H7 (cell line): Measurements from ENCODE around the gene BHLHE23. TPM values are rescaled to one million over a fixed set of nuclear protein-coding genes. Genes with fewer than 3 reads are reported as not detected.
"Not testable (repeated sequence)": the region's sequence is repeated elsewhere in the genome, so short reads cannot be mapped to it uniquely, and the experiment has no call there.

Experiments
- DNase-seq: peaks from one replicate; pipeline ENCODE4 v3.0.0; 2012
- H3K27me3 ChIP-seq: 2 replicates; pipeline ENCODE4 v1.6.0; 2011; ENCODE audit warnings: mild to moderate bottlenecking, low read length; ENCODE audit not compliant: control insufficient read depth, insufficient read depth
- H3K36me3 ChIP-seq: replicated peaks from 2 replicates; pipeline ENCODE4 v1.5.1; 2011; ENCODE audit warnings: low read length; ENCODE audit not compliant: control insufficient read depth, insufficient read depth
- H3K4me3 ChIP-seq: 2 replicates; pipeline ENCODE4 v1.5.1; 2011; ENCODE audit warnings: low read depth, mild to moderate bottlenecking, control low read depth, low read length, moderate library complexity; ENCODE audit not compliant: insufficient read depth
- total RNA-seq: library from RNA; depleted of rRNA; stranded (reverse); fragments of >200 nt; shearing (Covaris generic); gene quantifications from 2 replicates; pipeline ENCODE4 v1.2.3, GENCODE V29; 2014

The BHLHE23 gene
- total RNA-seq, 1 experiment from 2014 or later, result 2.1 TPM

- no peak for DNase-seq
- no peaks in the 10 kb centered on the region for H3K27me3 ChIP-seq
- H3K4me3 ChIP-seq, result no peak overlapping the region
- H3K36me3 ChIP-seq, result peaks cover 4% of the 10 kb centered on the region
These were observed 41.4 kb downstream of the BHLHE23 start for GRCh38 chr20:62965363-62965771.

DNA sequence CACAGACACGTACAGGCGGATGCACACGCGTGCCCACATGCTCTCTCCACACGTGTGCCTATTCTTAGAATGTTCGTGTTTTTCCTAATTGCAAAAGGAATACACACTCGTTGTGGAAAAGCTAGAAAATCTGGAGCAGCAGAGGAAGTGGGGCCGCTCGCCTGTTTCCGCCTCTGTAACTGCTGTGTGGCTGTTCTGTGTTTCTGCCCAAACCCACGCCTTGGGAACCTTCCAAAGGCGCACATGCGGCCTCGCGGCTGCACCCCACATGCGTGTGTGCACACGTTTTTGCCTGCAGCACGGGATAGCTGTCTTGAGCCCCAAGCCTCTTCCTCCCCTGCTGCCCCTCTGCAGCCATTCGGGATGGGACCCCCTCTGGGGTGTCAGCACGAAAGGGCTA lies 42.1 kb downstream of the BHLHE23 start:
- no peak for DNase-seq
- H3K4me3 ChIP-seq, result no peak overlapping the region

DNA sequence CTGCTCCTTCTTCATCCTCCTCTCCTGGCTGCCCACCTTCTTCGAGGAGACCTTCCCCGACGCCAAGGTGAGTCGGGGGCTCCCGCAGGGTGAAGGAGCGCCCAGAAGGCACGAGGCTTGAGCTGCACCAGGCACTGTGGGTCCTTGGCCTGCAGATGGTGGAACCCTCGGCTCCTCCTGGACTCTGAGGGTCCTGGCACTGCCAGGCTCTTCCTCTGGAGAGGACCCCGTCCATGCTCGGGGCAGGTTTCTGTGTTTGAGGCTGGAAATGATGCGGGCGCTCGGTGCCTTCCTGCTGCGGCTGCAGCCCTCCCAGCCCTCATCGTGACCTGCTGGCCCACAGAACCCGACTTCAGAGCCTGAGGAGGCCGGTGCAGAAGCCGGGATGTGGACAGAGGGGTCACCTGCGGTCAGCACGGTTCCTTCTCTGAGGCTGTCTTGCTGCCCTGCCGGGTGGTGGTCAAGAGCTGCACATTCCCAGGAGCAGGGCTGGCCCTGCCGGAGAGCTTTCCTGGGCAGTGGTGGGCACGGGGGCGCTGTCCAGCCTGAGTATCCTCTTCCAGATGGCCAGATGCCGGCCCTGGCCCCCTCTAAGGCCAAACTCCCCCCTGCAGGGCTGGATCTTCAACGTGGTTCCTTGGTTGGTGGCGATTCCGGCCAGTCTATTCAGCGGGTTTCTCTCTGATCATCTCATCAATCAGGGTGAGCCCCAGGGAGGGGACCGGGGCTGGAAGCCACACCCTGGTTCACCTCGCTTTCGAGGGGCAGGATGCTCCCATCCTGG lies 43.0 kb downstream of the BHLHE23 start:
- no peaks in the 10 kb centered on the region for H3K27me3 ChIP-seq
- H3K4me3 ChIP-seq, result no peak overlapping the region
- DNase-seq, result no peak
- peaks cover 4% of the 10 kb centered on the region for H3K36me3 ChIP-seq

More for the DNA sequence above, 42.1 kb downstream of the BHLHE23 start:
- Histone ChIP-seq H3K36me3 (peaks cover 4% of the 10 kb centered on the region), H3K27me3 (no peaks in the 10 kb centered on the region)

- H3K27me3 ChIP-seq, result no peaks in the 10 kb centered on the region
- no peak for DNase-seq
- no peak overlapping the region for H3K4me3 ChIP-seq
- peaks cover 4% of the 10 kb centered on the region for H3K36me3 ChIP-seq
These were observed 43.7 kb downstream of the BHLHE23 start for GRCh38 chr20:62962891-62963613.

GRCh38 chr20:62962221-62962879 lies 44.4 kb downstream of the BHLHE23 start:
- no peak for DNase-seq
- peaks cover 9% of the 10 kb centered on the region for H3K36me3 ChIP-seq
- H3K27me3 ChIP-seq, result no peaks in the 10 kb centered on the region
- no peak overlapping the region for H3K4me3 ChIP-seq

GRCh38 chr20:62961799-62962198 lies 45.0 kb downstream of the BHLHE23 start:
- Histone ChIP-seq H3K27me3 (no peaks in the 10 kb centered on the region), H3K36me3 (peaks cover 9% of the 10 kb centered on the region), H3K4me3 (no peak overlapping the region)
- no peak for DNase-seq

- Histone ChIP-seq H3K36me3 (peaks cover 9% of the 10 kb centered on the region), H3K27me3 (no peaks in the 10 kb centered on the region), H3K4me3 (peak overlapping the region; percentile 8; the same call in 1 of the 2 replicates)
- DNase-seq, result peak; percentile 96
These were observed 45.4 kb downstream of the BHLHE23 start for GRCh38 chr20:62961310-62961783.

DNA sequence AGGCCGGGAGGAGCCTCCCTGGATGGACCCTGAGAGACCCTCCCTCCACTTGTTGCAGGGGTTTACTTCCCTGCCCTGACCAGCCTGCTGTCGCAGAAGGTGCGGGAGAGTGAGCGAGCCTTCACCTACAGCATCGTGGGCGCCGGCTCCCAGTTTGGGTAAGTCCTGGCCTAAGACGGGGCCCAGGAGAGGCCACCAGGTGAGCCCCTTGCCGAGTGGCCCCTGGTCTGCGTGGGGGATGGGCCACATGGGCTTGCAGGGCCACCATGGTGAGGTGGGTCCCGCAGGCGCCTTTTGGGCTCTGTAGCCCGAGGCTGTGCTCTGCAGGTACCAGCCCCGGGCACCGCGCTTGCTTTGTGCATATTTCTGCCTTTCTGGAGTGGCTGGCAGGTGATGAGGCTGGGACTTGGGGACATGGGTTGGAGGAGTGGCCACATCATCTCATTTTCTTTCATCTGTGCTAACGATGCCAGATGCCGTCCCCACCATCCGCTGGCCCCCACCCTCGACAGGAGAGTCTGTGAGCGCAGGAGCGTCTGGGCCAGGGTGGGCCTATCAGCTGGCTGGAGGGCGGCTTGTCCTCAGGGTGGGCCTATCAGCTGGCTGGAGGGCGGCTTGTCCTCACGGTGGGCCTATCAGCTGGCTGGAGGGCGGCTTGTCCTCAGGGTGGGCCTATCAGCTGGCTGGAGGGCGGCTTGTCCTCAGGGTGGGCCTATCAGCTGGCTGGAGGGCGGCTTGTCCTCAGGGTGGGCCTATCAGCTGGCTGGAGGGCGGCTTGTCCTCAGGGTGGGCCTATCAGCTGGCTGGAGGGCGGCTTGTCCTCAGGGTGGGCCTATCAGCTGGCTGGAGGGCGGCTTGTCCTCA lies 46.1 kb downstream of the BHLHE23 start:
- H3K27me3 ChIP-seq, H3K4me3 ChIP-seq, H3K36me3 ChIP-seq: not testable (repeated sequence)
- peak; percentile 90 for DNase-seq

GRCh38 chr20:62959998-62960436 lies 46.7 kb downstream of the BHLHE23 start:
- Histone ChIP-seq H3K4me3 (no peak overlapping the region), H3K27me3 (no peaks in the 10 kb centered on the region), H3K36me3 (peaks cover 9% of the 10 kb centered on the region)
- no peak for DNase-seq

DNA sequence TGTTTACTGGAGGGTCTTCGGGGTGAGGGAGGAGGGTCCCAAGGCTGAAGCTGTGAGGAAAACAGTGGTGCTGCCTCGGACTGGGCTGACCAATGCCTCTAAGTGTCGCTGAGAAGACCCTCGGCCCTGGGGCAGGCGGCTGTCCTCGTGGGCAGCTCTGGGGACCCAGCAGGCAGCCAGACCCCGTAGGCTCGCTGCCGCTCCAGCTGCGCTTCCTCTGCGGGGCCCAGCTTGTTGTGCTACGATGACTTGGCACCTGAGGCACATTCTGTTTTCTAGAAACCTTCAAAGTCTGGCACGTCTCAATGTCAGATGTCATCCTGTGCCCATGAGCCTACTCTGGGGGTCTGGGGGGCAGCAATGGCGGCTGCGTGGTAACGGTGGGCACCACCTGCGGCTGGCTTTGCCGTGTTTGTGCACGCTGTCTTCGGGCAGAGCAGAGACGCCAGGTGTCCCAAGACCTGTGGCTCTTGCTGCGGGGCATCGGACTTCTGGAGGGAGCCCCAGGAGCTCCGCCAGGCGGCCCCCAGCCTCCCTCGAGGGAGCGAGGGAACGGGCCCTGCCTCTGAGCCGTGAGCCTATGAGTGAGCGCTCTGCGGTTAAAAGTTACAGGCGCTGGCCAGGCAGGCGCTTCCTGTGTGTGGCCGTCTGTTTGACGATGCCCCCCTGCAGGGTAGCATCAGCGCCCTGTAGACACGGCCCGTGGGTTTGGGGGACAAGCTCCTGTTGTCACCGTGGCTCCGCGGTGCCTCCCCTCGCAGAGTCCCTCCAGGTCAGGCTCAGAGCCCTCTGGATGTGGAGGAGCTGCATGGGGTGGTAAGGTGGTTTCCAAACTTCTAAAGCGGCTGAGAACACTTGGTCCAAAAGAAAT lies 47.4 kb downstream of the BHLHE23 start:
- Histone ChIP-seq H3K27me3 (no peaks in the 10 kb centered on the region), H3K4me3 (no peak overlapping the region)
- no peak for DNase-seq

DNA sequence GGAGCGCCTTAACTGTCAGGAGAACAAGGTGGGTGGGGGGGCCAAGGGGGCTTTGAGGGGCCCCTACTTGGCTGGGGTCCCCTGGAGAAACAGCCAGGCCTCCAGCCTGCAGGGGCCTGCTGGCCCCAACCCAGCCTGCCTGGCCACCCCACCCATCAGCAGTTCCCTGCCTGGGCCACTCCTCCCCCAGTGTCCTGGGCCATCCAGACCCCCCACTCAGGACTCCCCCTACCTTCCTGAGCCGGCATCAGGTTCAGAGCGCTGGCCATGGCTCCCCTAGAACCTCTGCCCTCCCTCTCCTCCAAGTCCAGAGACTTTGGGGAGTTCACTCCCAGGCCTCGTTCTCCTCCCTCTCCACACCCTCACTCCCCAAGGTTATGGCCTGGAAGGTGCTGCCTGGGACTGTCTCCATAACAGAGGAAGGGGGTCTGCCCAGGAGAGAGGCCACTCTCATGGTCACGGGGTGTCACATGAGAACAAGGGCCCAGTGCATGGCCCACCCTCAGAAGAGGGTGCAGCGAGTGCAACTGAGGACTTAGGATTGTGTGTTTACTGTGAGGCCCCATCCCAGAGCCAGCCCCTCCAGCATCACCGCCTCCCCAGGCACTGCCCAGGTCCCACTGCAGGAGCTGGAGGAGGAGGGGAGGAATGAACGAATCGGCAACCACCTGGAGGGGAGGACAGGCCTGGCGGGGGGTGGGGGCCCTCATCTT lies 48.2 kb downstream of the BHLHE23 start:
- no peak for DNase-seq
- Histone ChIP-seq H3K27me3 (no peaks in the 10 kb centered on the region), H3K36me3 (peaks cover 8% of the 10 kb centered on the region), H3K4me3 (no peak overlapping the region)

More for the DNA sequence above, 47.4 kb downstream of the BHLHE23 start:
- H3K36me3 ChIP-seq, result peaks cover 9% of the 10 kb centered on the region

DNA sequence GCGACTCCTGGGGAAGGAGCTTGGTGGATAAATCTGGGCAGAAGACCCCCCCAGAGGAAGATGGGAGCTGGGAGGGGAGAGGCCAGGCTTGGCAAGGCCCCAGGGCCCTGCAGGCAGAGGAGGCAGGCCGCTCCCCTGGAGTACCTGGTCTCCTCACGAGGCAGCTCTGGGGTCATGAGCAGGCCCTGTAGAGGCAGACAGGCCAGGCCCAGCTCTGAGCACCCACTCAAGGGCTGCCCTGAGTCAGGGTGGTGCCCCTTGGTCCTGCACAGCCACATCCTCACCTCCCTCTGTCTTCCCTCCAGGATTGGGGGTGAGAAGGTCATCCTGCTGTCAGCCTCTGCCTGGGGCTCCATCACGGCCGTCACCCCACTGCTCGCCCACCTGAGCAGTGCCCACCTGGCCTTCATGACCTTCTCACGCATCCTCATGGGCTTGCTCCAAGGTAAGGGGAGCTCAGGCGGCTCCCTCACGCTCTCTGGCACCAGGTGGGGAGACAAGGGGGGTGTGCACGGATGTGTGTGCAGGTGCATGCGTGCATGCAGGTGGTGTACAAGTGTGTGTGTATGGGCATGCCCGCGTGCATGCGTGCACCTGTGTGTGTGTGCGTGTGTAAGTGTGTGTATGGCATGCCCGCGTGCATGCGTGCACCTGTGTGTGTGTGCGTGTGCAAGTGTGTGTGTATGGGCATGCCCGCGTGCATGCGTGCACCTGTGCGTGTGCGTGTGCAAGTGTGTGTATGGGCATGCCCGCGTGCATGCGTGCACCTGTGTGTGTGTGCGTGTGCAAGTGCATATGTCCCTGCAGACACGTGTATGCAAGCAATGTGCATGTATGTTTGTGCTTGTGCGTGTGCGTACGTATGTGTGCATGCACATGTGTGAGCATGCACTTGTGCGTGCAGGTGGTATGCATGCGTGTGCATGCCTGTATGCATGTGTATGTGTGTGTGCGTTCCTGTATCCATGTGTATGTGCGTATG lies 49.3 kb downstream of the BHLHE23 start:
- DNase-seq, result no peak
- Histone ChIP-seq H3K27me3 (no peaks in the 10 kb centered on the region), H3K36me3 (peaks cover 6% of the 10 kb centered on the region), H3K4me3 (no peak overlapping the region)
